ENCODE results near the gene NID2. TPM values are rescaled to one million over a fixed set of nuclear protein-coding genes. Genes with fewer than 3 reads are reported as not detected.

NID2 gene
- total and polyA plus RNA-seq, 4 donors: 3.4 to 116 (median 7.8) TPM

GRCh38 chr14:51978681-51979085, 90.2 kb downstream of the NID2 start:
- 47 to 64% methylated on average over 2 of the region's 2 CpGs for WGBS, 2 donors
- Histone ChIP-seq H3K27me3 (ENCODE audit: control insufficient read depth in 3 of 3, insufficient read depth in 3 of 3, low read length in 2 of 3) (no peaks in the 10 kb centered on the region), H3K9me3 (ENCODE audit: control insufficient read depth in 4 of 4, insufficient read depth in 3 of 4, low read length in 3 of 4) (no peaks in the 10 kb centered on the region), H3K4me3 (no peak overlapping the region), H3K9ac (ENCODE audit: insufficient read depth in 1 of 2, low read length in 2 of 2) (no peak overlapping the region), H3K4me1 (ENCODE audit: control insufficient read depth in 5 of 5, insufficient read depth in 5 of 5, low read length in 5 of 5) (peaks cover 0 to 13% (median 0%) of the 10 kb centered on the region in 5 donors), H3K27ac (ENCODE audit: low read depth in 1 of 2, low read length in 1 of 2) (peak overlapping the region in 1 of 2 donors; percentile 59), H3K36me3 (ENCODE audit: control insufficient read depth in 4 of 4, insufficient read depth in 4 of 4, low read length in 4 of 4) (no peaks in the 10 kb centered on the region)
- no peak for ATAC-seq (ENCODE audit: insufficient read depth, low FRiP score)
- TF ChIP-seq CTCF (IDR thresholded peaks at IDR 0.05; ENCODE audit: control extremely low read depth, extremely low read depth): no peak
- DNase-seq: peak in 2 of 3 donors; percentile 62

DNA sequence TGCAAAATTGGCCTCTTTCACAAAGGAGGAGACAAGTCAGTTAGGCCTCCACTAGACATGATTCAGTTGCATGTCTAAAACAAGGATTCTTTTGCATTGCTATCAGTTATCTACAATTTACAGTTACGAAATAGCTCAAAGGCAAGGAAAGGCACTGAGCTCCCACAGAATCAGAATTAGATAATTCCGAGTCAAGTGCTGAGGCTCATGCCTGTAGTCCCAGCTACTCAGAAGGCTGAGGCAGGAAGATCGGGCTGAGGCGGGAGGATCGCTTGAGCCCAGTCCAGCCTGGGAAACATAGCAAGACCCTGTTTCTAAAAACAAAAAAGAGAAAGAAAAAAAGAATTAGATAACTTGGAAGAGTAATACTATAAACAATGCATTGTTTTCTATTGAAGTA, 91.8 kb downstream of the NID2 start:
- ATAC-seq (ENCODE audit: insufficient read depth, low FRiP score): no peak
- no peak for DNase-seq
- TF ChIP-seq CTCF (IDR thresholded peaks at IDR 0.05; ENCODE audit: control extremely low read depth, extremely low read depth): no peak
- H3K4me3 ChIP-seq: no peak overlapping the region
- H3K4me1 ChIP-seq (ENCODE audit: control insufficient read depth in 5 of 5, insufficient read depth in 5 of 5, low read length in 5 of 5): peaks cover 0 to 13% (median 0%) of the 10 kb centered on the region in 5 donors
- H3K27me3 ChIP-seq (ENCODE audit: control insufficient read depth in 3 of 3, insufficient read depth in 3 of 3, low read length in 2 of 3): no peaks in the 10 kb centered on the region
- no peaks in the 10 kb centered on the region for H3K9me3 ChIP-seq (ENCODE audit: control insufficient read depth in 4 of 4, insufficient read depth in 3 of 4, low read length in 3 of 4)
- no peak overlapping the region for H3K27ac ChIP-seq (ENCODE audit: low read depth in 1 of 2, low read length in 1 of 2)
- no peaks in the 10 kb centered on the region for H3K36me3 ChIP-seq (ENCODE audit: control insufficient read depth in 4 of 4, insufficient read depth in 4 of 4, low read length in 4 of 4)
- no peak overlapping the region for H3K9ac ChIP-seq (ENCODE audit: insufficient read depth in 1 of 2, low read length in 2 of 2)
- 95 to 96% methylated on average over 5 of the region's 5 CpGs for WGBS, 2 donors

DNA sequence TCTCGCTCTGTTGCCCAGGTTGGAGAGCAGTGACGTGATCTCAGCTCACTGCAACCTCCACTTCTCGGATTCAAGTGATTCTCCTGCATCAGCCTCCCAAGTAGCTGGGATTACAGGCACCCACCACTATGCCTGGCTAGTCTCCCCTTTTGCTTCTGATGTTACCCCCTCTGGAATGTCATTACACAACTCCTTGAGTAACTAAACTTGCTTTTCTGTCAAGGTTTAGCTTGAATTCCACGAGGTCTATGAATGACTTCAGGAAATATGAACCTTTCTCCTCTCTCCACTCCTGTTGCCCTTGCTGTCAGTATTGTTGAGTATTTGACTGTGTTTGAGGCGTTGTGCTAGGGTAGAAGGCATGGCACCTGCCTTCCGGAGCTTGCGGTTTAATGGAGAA, 96.3 kb downstream of the NID2 start:
- DNase-seq (no peak), ATAC-seq (ENCODE audit: insufficient read depth, low FRiP score) (no peak)
- TF ChIP-seq CTCF (IDR thresholded peaks at IDR 0.05; ENCODE audit: control extremely low read depth, extremely low read depth): no peak
- no peaks in the 10 kb centered on the region for H3K9me3 ChIP-seq (ENCODE audit: control insufficient read depth in 4 of 4, insufficient read depth in 3 of 4, low read length in 3 of 4)
- no peaks in the 10 kb centered on the region for H3K36me3 ChIP-seq (ENCODE audit: control insufficient read depth in 4 of 4, insufficient read depth in 4 of 4, low read length in 4 of 4)
- H3K4me1 ChIP-seq (ENCODE audit: control insufficient read depth in 5 of 5, insufficient read depth in 5 of 5, low read length in 5 of 5): peaks cover 0 to 6% (median 0%) of the 10 kb centered on the region in 5 donors
- no peak overlapping the region for H3K27ac ChIP-seq (ENCODE audit: low read depth in 1 of 2, low read length in 1 of 2)
- no peaks in the 10 kb centered on the region for H3K27me3 ChIP-seq (ENCODE audit: control insufficient read depth in 3 of 3, insufficient read depth in 3 of 3, low read length in 2 of 3)
- WGBS, 2 donors: 91 to 93% methylated on average over 7 of the region's 7 CpGs
- H3K4me3 ChIP-seq: no peak overlapping the region
- no peak overlapping the region for H3K9ac ChIP-seq (ENCODE audit: insufficient read depth in 1 of 2, low read length in 2 of 2)
